Stromal cell of bone marrow (primary cell): ENCODE results near the gene CCNY.
"Not testable (repeated sequence)": the region's sequence is repeated elsewhere in the genome, so short reads cannot be mapped to it uniquely, and the experiment has no call there.

Source experiments
- DNase-seq: peaks from one replicate; pipeline ENCODE4 v3.0.0-alpha.2; 2012; ENCODE audit warnings: low read depth

Gene CCNY

GRCh38 chr10:35384265-35384868 lies 48.1 kb downstream of the CCNY start:
- no peak for DNase-seq

GRCh38 chr10:35386594-35387174 lies 50.4 kb downstream of the CCNY start:
- no peak for DNase-seq

GRCh38 chr10:35387768-35388167 lies 51.5 kb downstream of the CCNY start:
- no peak for DNase-seq

- no peak for DNase-seq
Observed at GRCh38 chr10:35388197-35388596, 51.9 kb downstream of the CCNY start.

- no peak for DNase-seq
Observed at GRCh38 chr10:35388682-35389081, 52.4 kb downstream of the CCNY start.

- DNase-seq = no peak
Observed at GRCh38 chr10:35390161-35390840, 54.0 kb downstream of the CCNY start.

GRCh38 chr10:35390843-35391152 lies 54.5 kb downstream of the CCNY start:
- DNase-seq = no peak

GRCh38 chr10:35391153-35391953 lies 55.0 kb downstream of the CCNY start:
- no peak for DNase-seq

GRCh38 chr10:35391954-35392262 lies 55.6 kb downstream of the CCNY start:
- no peak for DNase-seq

- no peak for DNase-seq
Observed at GRCh38 chr10:35392482-35393228, 56.3 kb downstream of the CCNY start.

GRCh38 chr10:35394411-35394851 lies 58.1 kb downstream of the CCNY start:
- DNase-seq = no peak

GRCh38 chr10:35394934-35395333 lies 58.6 kb downstream of the CCNY start:
- DNase-seq = no peak

GRCh38 chr10:35396560-35397434 lies 60.5 kb downstream of the CCNY start:
- no peak for DNase-seq

- DNase-seq = no peak
Observed at GRCh38 chr10:35397953-35398352, 61.6 kb downstream of the CCNY start.

GRCh38 chr10:35398355-35398754 lies 62.0 kb downstream of the CCNY start:
- DNase-seq = no peak

- no peak for DNase-seq
Observed at GRCh38 chr10:35398908-35399307, 62.6 kb downstream of the CCNY start.

- no peak for DNase-seq
Observed at GRCh38 chr10:35399414-35400009, 63.2 kb downstream of the CCNY start.

- peak; percentile 52 for DNase-seq
Observed at GRCh38 chr10:35400595-35401268, 64.4 kb downstream of the CCNY start.

GRCh38 chr10:35403491-35403890 lies 67.2 kb downstream of the CCNY start:
- DNase-seq = not testable (repeated sequence)

- DNase-seq = peak; percentile 48
Observed at GRCh38 chr10:35404077-35404476, 67.8 kb downstream of the CCNY start.
